Vagina (tissue), 2 donors: Measurements from ENCODE around the gene FRMD1.

Experiments
- CTCF ChIP-seq, 3 experiments: fragments of 450-650 bp in 2 of 3; fragments of 200-600 bp in 1 of 3; sonication (generic) in 1 of 3; IDR thresholded peaks; one replicate each; pipeline ENCODE4 v1.5.1; 2017 to 2019; ENCODE audit warnings: antibody characterized with exemption in 3 of 3, mild to moderate bottlenecking in 2 of 3, moderate library complexity in 2 of 3
- POLR2AphosphoS5 ChIP-seq, 2 donors: sonication (generic); formaldehyde crosslinking; IDR thresholded peaks; one replicate each; pipeline ENCODE4 v1.9.0; 2017; ENCODE audit warnings: antibody characterized with exemption in 2 of 2, mild to moderate bottlenecking in 2 of 2, low read depth in 1 of 2; ENCODE audit not compliant: insufficient read depth in 1 of 2

- TF ChIP-seq CTCF (IDR thresholded peaks at IDR 0.05) = no peak
- TF ChIP-seq POLR2AphosphoS5 (IDR thresholded peaks at IDR 0.05; ENCODE audit: insufficient read depth in 1 of 2, low read depth in 1 of 2) = no peak
These were observed 16.4 kb downstream of the FRMD1 start for GRCh38 chr6:168062346-168063289.
